Testis (tissue), 3 donors: ENCODE data around the gene TMEM236. TPM values are rescaled to one million over a fixed set of nuclear protein-coding genes. Genes with fewer than 3 reads are reported as not detected.

Source experiments
- DNase-seq: peaks from one replicate; pipeline ENCODE4 v3.0.0-alpha.2; 2019
- H3K27ac ChIP-seq, 2 donors: fragments of 200-600 bp; sonication (generic); one replicate each; pipeline ENCODE4 v1.5.1; 2019
- H3K27me3 ChIP-seq: fragments of 200-600 bp; sonication (generic); one replicate; pipeline ENCODE4 v1.5.1; 2019
- H3K36me3 ChIP-seq: fragments of 200-600 bp; sonication (generic); one replicate; pipeline ENCODE4 v1.5.1; 2017; ENCODE audit warnings: low read depth; ENCODE audit errors: missing control alignments
- H3K4me1 ChIP-seq: fragments of 200-600 bp; sonication (generic); one replicate; pipeline ENCODE4 v1.5.1; 2019
- H3K4me3 ChIP-seq, 2 donors: fragments of 200-600 bp; sonication (generic); one replicate each; pipeline ENCODE4 v1.5.1; 2017 to 2019
- H3K9me3 ChIP-seq: fragments of 200-600 bp; sonication (generic); one replicate; pipeline ENCODE4 v1.5.1; 2017
- CTCF ChIP-seq, 3 experiments: fragments of 450-650 bp in 2 of 3; fragments of 200-600 bp in 1 of 3; sonication (generic) in 1 of 3; IDR thresholded peaks; one replicate each; pipeline ENCODE4 v1.5.1; 2016 to 2019; ENCODE audit warnings: antibody characterized with exemption in 3 of 3, mild to moderate bottlenecking in 2 of 3, moderate library complexity in 1 of 3
- POLR2A ChIP-seq: fragments of 450-650 bp; IDR thresholded peaks from one replicate; pipeline ENCODE4 v1.6.1; 2017; ENCODE audit warnings: antibody characterized with exemption, mild to moderate bottlenecking, moderate library complexity
- WGBS, 2 donors: methylation state at CpG; one replicate each; pipeline ENCODE4 v1.1.5; 2018; 5-methylcytosine and 5-hydroxymethylcytosine counted together
- intact Hi-C: fragments of 100-400 bp; cut with DNase I; formaldehyde crosslinking; loops from one replicate; pipeline ENCODE4 v1.15.1; 2023; ENCODE audit warnings: low total_unique reads
- microRNA counts, 2 donors: library from miRNA; unstranded; fragments of <30 nt; microRNA quantifications; one replicate each; lab custom pipeline; 2016
- microRNA-seq, 2 donors: library from miRNA; unstranded; fragments of <30 nt; microRNA quantifications; one replicate each; pipeline ENCODE4, GENCODE V29; 2016; ENCODE audit warnings: borderline number of aligned reads in 2 of 2, borderline replicate concordance in 1 of 2
- polyA plus RNA-seq: library from polyadenylated mRNA; stranded (reverse); fragments of 350-450 nt; fragmentation: Illumina TruSeq; extraction: RNeasy Lipid Tissue Mini Kit (QIAGEN cat#74804); gene quantifications from one replicate; pipeline ENCODE4 v1.2.3, GENCODE V29; 2014; ENCODE audit warnings: low read depth, low replicate concordance; ENCODE audit not compliant: insufficient read depth
- small RNA-seq, 2 donors: library from RNA; depleted of rRNA; stranded (forward); fragments of <200 nt; gene quantifications; one replicate each; pipeline ENCODE3, GENCODE V24; 2016
- total RNA-seq, 2 donors: library from RNA; depleted of rRNA; stranded (reverse); fragments of >200 nt; gene quantifications; one replicate each; pipeline ENCODE4 v1.2.3, GENCODE V29; 2016

TMEM236 gene
- total and polyA plus RNA-seq, 3 donors from 2014 or later = 0.43 to 0.49 (median 0.47) TPM

GRCh38 chr10:17842641-17843040 lies 90.6 kb downstream of the TMEM236 start:
- H3K9me3 ChIP-seq = no peaks in the 10 kb centered on the region
- TF ChIP-seq POLR2A = no peak
- no peak for TF ChIP-seq CTCF (IDR thresholded peaks at IDR 0.05)
- intact Hi-C loops = no loop called here
- H3K4me3 ChIP-seq = no peak overlapping the region
- no peaks in the 10 kb centered on the region for H3K4me1 ChIP-seq
- 81 to 89% methylated on average over 5 of the region's 5 CpGs for WGBS, 2 donors
- no peak overlapping the region for H3K27ac ChIP-seq
- DNase-seq = no peak
- H3K36me3 ChIP-seq = no peaks in the 10 kb centered on the region
- no peaks in the 10 kb centered on the region for H3K27me3 ChIP-seq

GRCh38 chr10:17847585-17848296 lies 95.7 kb downstream of the TMEM236 start:
- Histone ChIP-seq H3K36me3 (no peaks in the 10 kb centered on the region), H3K4me3 (no peak overlapping the region), H3K4me1 (no peaks in the 10 kb centered on the region), H3K27me3 (no peaks in the 10 kb centered on the region), H3K27ac (no peak overlapping the region), H3K9me3 (no peaks in the 10 kb centered on the region)
- TF ChIP-seq POLR2A = no peak
- TF ChIP-seq CTCF (IDR thresholded peaks at IDR 0.05) = peak in 1 of 3 experiments; percentile 38
- 74 to 75% methylated on average over 5 of the region's 5 CpGs for WGBS, 2 donors
- no peak for DNase-seq
- intact Hi-C loops = loop anchor here (5.0 kb wide), 1 partner anchor 370 kb away; no protein-coding TSS in a partner anchor

GRCh38 chr10:17848646-17849045 lies 96.6 kb downstream of the TMEM236 start:
- no peaks in the 10 kb centered on the region for H3K9me3 ChIP-seq
- no peak overlapping the region for H3K4me3 ChIP-seq
- TF ChIP-seq CTCF (IDR thresholded peaks at IDR 0.05) = no peak
- TF ChIP-seq POLR2A = no peak
- no peak for DNase-seq
- 87 to 89% methylated on average over 5 of the region's 5 CpGs for WGBS, 2 donors
- H3K36me3 ChIP-seq = no peaks in the 10 kb centered on the region
- no peaks in the 10 kb centered on the region for H3K4me1 ChIP-seq
- no peak overlapping the region for H3K27ac ChIP-seq
- H3K27me3 ChIP-seq = no peaks in the 10 kb centered on the region
- intact Hi-C loops = loop anchor here (5.0 kb wide), 1 partner anchor 369 kb away; no protein-coding TSS in a partner anchor

MicroRNA genes within 50 kb of the gene (microRNA counts, 767-probe panel; counts per million panel counts)
- 0 to 152 counts per million in 2 donors for microRNA hsa-miR-511 (lab: Ali Mortazavi, UCI)

Small RNA genes within 50 kb of the gene (microRNA-seq; reads per million reads assigned to microRNA genes)
- 9.7 to 15.9 reads per million in 2 donors for gene MIR511

Small RNA genes within 50 kb of the gene (small RNA-seq; reads per million reads assigned to genes)
- 0.28 to 0.73 reads per million in 2 donors for gene MIR511

Other genes starting within 250 kb of the TMEM236 start
- gene HACD1, start 134.8 kb upstream of the TMEM236 start, total RNA-seq = 10 to 100 TPM; 16.2 to 28.5 TPM
- gene HACD1, start 134.8 kb upstream of the TMEM236 start, polyA plus RNA-seq = 14.0 TPM
- 10 to 100 TPM; 40.6 to 40.9 TPM for gene STAM, start 108.0 kb upstream of the TMEM236 start, total RNA-seq
- gene STAM, start 108.0 kb upstream of the TMEM236 start, polyA plus RNA-seq = 23.7 TPM
- 10 to 100 TPM; 17.3 to 29.5 TPM for gene MRC1, start 57.1 kb downstream of the TMEM236 start, total RNA-seq
- 20.4 TPM for gene MRC1, start 57.1 kb downstream of the TMEM236 start, polyA plus RNA-seq
- under 1 TPM; 0.47 to 0.68 TPM for gene SLC39A12, start 199.7 kb downstream of the TMEM236 start, total RNA-seq
- 0.38 TPM for gene SLC39A12, start 199.7 kb downstream of the TMEM236 start, polyA plus RNA-seq